ENCODE results near the gene NEURL1.
"Not testable (repeated sequence)": the region's sequence is repeated elsewhere in the genome, so short reads cannot be mapped to it uniquely, and the experiment has no call there.

The NEURL1 gene

GRCh38 chr10:103493916-103494877 lies 692 bp downstream of the NEURL1 start:
- DNase-seq = no peak

- no peak for DNase-seq
These were observed 1.8 kb downstream of the NEURL1 start for GRCh38 chr10:103495321-103495720.

- DNase-seq = no peak
These were observed 3.8 kb downstream of the NEURL1 start for GRCh38 chr10:103497161-103497915.

- no peak for DNase-seq
These were observed 5.6 kb downstream of the NEURL1 start for GRCh38 chr10:103498936-103499638.

GRCh38 chr10:103499881-103500280 lies 6.4 kb downstream of the NEURL1 start:
- DNase-seq = no peak

GRCh38 chr10:103500481-103500880 lies 7.0 kb downstream of the NEURL1 start:
- no peak for DNase-seq

GRCh38 chr10:103501186-103501585 lies 7.7 kb downstream of the NEURL1 start:
- no peak for DNase-seq

GRCh38 chr10:103502849-103503660 lies 9.6 kb downstream of the NEURL1 start:
- no peak for DNase-seq

GRCh38 chr10:103503777-103504176 lies 10.3 kb downstream of the NEURL1 start:
- DNase-seq = not testable (repeated sequence)

- no peak for DNase-seq
These were observed 10.8 kb downstream of the NEURL1 start for GRCh38 chr10:103504181-103504783.

GRCh38 chr10:103506061-103506460 lies 12.6 kb downstream of the NEURL1 start:
- no peak for DNase-seq

- DNase-seq = no peak
These were observed 14.0 kb downstream of the NEURL1 start for GRCh38 chr10:103507235-103508191.

- no peak for DNase-seq
These were observed 16.7 kb downstream of the NEURL1 start for GRCh38 chr10:103510046-103510685.

GRCh38 chr10:103510791-103511752 lies 17.6 kb downstream of the NEURL1 start:
- no peak for DNase-seq

GRCh38 chr10:103512166-103512565 lies 18.7 kb downstream of the NEURL1 start:
- no peak for DNase-seq

GRCh38 chr10:103512591-103513379 lies 19.3 kb downstream of the NEURL1 start:
- DNase-seq = no peak

- no peak for DNase-seq
These were observed 20.0 kb downstream of the NEURL1 start for GRCh38 chr10:103513380-103514060.

All from activated effector memory CD4-positive, alpha-beta T cell treated with Interleukin-2 at 50 U/mL for 16 hours (primary cell).